G401 (cell line): Measurements from ENCODE around the gene TIMM29. TPM values are rescaled to one million over a fixed set of nuclear protein-coding genes. Genes with fewer than 3 reads are reported as not detected.

ENCODE experiments used
- DNase-seq: peaks from one replicate; pipeline ENCODE4 v3.0.0-alpha.2; 2015; ENCODE audit warnings: low spot score
- in situ Hi-C: cut with HindIII; loops from 2 replicates; pipeline ENCODE4 v1.10.0; 2016; ENCODE audit warnings: low sequenced_read_pairs, mixed read lengths
- total RNA-seq: library from RNA; depleted of rRNA; stranded (reverse); fragments of >200 nt; shearing (Covaris generic); gene quantifications from 2 replicates; pipeline ENCODE4 v1.2.3, GENCODE V29; 2014

Gene TIMM29
- total RNA-seq, 1 experiment from 2014 or later: 58.4 TPM

GRCh38 chr19:10908380-10908960 is 20.1 kb upstream of the TIMM29 start:
- in situ Hi-C loops: no loop called here

GRCh38 chr19:10911579-10912363 is 16.8 kb upstream of the TIMM29 start:
- peak; percentile 56 for DNase-seq
- in situ Hi-C loops: loop anchor here (10.0 kb wide), 1 partner anchor 133 kb away; no protein-coding TSS in a partner anchor

More at GRCh38 chr19:10908380-10908960, 20.1 kb upstream of the TIMM29 start:
- DNase-seq: no peak

- no peak for DNase-seq
- in situ Hi-C loops: loop anchor here (10.0 kb wide), 1 partner anchor 132 kb away; no protein-coding TSS in a partner anchor
Measured at GRCh38 chr19:10912619-10913018, 16.0 kb upstream of the TIMM29 start.

GRCh38 chr19:10913716-10914340 is 14.8 kb upstream of the TIMM29 start:
- in situ Hi-C loops: loop anchor here (10.0 kb wide), 1 partner anchor 131 kb away; no protein-coding TSS in a partner anchor
- DNase-seq: no peak

- in situ Hi-C loops: loop anchor here (10.0 kb wide), 1 partner anchor 129 kb away; no protein-coding TSS in a partner anchor
- DNase-seq: no peak
Measured at GRCh38 chr19:10915130-10916091, 13.2 kb upstream of the TIMM29 start.

- no peak for DNase-seq
- in situ Hi-C loops: loop anchor here (10.0 kb wide), 1 partner anchor 128 kb away; no protein-coding TSS in a partner anchor
Measured at GRCh38 chr19:10916602-10917001, 12.0 kb upstream of the TIMM29 start.

GRCh38 chr19:10918359-10918758 is 10.3 kb upstream of the TIMM29 start:
- no peak for DNase-seq
- in situ Hi-C loops: loop anchor here (10.0 kb wide), 1 partner anchor 126 kb away; no protein-coding TSS in a partner anchor

- in situ Hi-C loops: loop anchor here (10.0 kb wide), 1 partner anchor 125 kb away; no protein-coding TSS in a partner anchor
- no peak for DNase-seq
Measured at GRCh38 chr19:10919352-10920287, 9.0 kb upstream of the TIMM29 start.

- in situ Hi-C loops: no loop called here
- DNase-seq: no peak
Measured at GRCh38 chr19:10920288-10920655, 8.3 kb upstream of the TIMM29 start.

- no peak for DNase-seq
- in situ Hi-C loops: no loop called here
Measured at GRCh38 chr19:10920781-10921180, 7.8 kb upstream of the TIMM29 start.

- in situ Hi-C loops: no loop called here
- DNase-seq: no peak
Measured at GRCh38 chr19:10921199-10921909, 7.3 kb upstream of the TIMM29 start.

GRCh38 chr19:10921910-10922637 is 6.5 kb upstream of the TIMM29 start:
- DNase-seq: no peak
- in situ Hi-C loops: no loop called here

GRCh38 chr19:10922638-10923014 is 6.0 kb upstream of the TIMM29 start:
- no peak for DNase-seq

GRCh38 chr19:10923260-10924112 is 5.1 kb upstream of the TIMM29 start:
- in situ Hi-C loops: no loop called here
- DNase-seq: no peak

More at GRCh38 chr19:10922638-10923014, 6.0 kb upstream of the TIMM29 start:
- in situ Hi-C loops: no loop called here

GRCh38 chr19:10924597-10924996 is 4.0 kb upstream of the TIMM29 start:
- in situ Hi-C loops: no loop called here
- no peak for DNase-seq
